ENCODE results near the gene ISG20.

DNA sequence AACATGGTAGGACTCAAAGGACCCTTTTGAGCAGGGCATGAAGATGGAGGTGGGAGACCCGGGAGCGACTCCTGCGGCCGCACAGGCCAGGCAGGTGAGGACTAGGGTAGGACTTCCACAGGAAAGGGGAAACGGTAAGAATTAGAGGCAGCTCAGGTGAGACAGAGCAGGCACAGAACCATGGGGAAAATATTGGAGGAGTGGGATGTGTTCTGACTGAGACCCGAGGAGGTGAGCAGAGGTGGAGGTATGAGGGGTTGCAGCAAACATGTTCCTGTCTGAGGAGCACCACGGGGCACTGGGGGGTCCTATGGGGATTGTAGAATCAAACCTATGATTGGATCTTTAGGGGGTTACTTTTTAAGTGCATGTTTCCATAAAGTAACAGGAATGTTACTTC lies 1.4 kb upstream of the ISG20 start:
- no peak for TF ChIP-seq POLR2A (IDR thresholded peaks at IDR 0.05)
- TF ChIP-seq, protein P1, sequence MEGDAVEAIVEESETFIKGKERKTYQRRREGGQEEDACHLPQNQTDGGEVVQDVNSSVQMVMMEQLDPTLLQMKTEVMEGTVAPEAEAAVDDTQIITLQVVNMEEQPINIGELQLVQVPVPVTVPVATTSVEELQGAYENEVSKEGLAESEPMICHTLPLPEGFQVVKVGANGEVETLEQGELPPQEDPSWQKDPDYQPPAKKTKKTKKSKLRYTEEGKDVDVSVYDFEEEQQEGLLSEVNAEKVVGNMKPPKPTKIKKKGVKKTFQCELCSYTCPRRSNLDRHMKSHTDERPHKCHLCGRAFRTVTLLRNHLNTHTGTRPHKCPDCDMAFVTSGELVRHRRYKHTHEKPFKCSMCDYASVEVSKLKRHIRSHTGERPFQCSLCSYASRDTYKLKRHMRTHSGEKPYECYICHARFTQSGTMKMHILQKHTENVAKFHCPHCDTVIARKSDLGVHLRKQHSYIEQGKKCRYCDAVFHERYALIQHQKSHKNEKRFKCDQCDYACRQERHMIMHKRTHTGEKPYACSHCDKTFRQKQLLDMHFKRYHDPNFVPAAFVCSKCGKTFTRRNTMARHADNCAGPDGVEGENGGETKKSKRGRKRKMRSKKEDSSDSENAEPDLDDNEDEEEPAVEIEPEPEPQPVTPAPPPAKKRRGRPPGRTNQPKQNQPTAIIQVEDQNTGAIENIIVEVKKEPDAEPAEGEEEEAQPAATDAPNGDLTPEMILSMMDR (IDR thresholded peaks at IDR 0.05): no peak

Data from thyroid gland (tissue), 4 donors.